ENCODE data around the gene ALS2CL.

Gene ALS2CL

DNA sequence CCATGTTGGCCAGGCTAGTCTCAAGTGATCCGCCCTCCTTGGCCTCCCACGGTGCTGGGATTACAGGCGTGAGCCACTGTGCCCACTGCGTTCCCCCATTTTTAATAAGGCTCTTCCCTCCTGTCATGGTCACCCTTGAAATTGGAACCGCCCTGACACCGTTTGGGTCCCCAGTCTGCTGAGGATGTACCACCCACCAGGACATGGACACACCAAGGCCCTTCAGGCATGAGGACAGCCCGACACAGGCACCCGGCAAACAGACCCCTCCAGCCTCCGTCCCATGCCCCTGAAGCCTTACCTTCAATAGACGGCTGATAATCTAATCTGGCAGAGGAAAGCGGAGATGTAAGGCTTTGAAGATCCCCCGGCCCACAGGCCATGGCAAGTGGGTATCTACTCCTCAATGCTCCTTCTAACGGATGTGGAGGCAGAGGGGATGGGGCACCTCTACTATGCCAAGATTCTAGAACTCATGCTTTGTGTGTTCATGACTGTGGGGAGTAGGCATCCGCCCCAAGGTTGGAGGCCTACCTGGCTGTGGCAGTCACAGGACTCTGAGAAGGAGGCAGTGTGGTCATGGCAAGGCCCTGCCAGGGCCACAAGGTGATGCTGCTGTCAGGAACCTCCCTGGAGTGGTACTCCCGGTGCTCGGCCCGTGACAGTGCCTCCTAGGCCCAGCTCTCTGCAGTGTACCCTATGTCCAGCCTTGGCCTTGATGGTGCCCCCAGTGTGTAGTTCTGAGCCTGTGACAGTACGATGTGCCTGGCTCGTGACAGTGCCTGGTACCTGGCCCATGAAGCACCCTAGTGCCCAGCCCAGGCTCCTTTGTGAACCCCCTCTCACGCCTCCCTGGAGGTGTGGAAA is 42.8 kb upstream of the ALS2CL start:
- Histone ChIP-seq H3K36me3 (replicated peaks; ENCODE audit: insufficient read depth, low read length) (no peaks in the 10 kb centered on the region), H3K9ac (ENCODE audit: low read length) (no peak overlapping the region), H3K4me1 (ENCODE audit: low read length) (no peaks in the 10 kb centered on the region), H3K4me2 (ENCODE audit: low read depth, low read length) (no peak overlapping the region), H4K20me1 (ENCODE audit: insufficient read depth, low read length) (no peaks in the 10 kb centered on the region), H3K4me3 (ENCODE audit: low read length) (no peak overlapping the region), H3K27me3 (replicated peaks; ENCODE audit: insufficient read depth, low read length) (no peaks in the 10 kb centered on the region), H2AFZ (ENCODE audit: low read length) (no peak overlapping the region), H3K27ac (ENCODE audit: low read length) (no peak overlapping the region), H3K79me2 (ENCODE audit: low read length) (no peaks in the 10 kb centered on the region), H3K9me2 (replicated peaks; ENCODE audit: insufficient read depth, low read length) (no peaks in the 10 kb centered on the region), H3K9me3 (replicated peaks; ENCODE audit: insufficient read depth, low read length) (no peaks in the 10 kb centered on the region), H3F3A (ENCODE audit: insufficient read depth, low read length) (no peaks in the 10 kb centered on the region)
- TF ChIP-seq, protein P1, sequence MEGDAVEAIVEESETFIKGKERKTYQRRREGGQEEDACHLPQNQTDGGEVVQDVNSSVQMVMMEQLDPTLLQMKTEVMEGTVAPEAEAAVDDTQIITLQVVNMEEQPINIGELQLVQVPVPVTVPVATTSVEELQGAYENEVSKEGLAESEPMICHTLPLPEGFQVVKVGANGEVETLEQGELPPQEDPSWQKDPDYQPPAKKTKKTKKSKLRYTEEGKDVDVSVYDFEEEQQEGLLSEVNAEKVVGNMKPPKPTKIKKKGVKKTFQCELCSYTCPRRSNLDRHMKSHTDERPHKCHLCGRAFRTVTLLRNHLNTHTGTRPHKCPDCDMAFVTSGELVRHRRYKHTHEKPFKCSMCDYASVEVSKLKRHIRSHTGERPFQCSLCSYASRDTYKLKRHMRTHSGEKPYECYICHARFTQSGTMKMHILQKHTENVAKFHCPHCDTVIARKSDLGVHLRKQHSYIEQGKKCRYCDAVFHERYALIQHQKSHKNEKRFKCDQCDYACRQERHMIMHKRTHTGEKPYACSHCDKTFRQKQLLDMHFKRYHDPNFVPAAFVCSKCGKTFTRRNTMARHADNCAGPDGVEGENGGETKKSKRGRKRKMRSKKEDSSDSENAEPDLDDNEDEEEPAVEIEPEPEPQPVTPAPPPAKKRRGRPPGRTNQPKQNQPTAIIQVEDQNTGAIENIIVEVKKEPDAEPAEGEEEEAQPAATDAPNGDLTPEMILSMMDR (IDR thresholded peaks at IDR 0.05; ENCODE audit: low read length), result no peak
- TF ChIP-seq EZH2 (optimal IDR thresholded peaks at IDR 0.05; ENCODE audit: low read depth, low read length), result no peak
- no peak for DNase-seq

- H3K9me2 ChIP-seq (replicated peaks; ENCODE audit: insufficient read depth, low read length), result no peaks in the 10 kb centered on the region
- H3K9me3 ChIP-seq (replicated peaks; ENCODE audit: insufficient read depth, low read length), result no peaks in the 10 kb centered on the region
- no peaks in the 10 kb centered on the region for H3F3A ChIP-seq (ENCODE audit: insufficient read depth, low read length)
- no peak for DNase-seq
- no peaks in the 10 kb centered on the region for H3K36me3 ChIP-seq (replicated peaks; ENCODE audit: insufficient read depth, low read length)
- H3K79me2 ChIP-seq (ENCODE audit: low read length), result no peaks in the 10 kb centered on the region
- no peaks in the 10 kb centered on the region for H4K20me1 ChIP-seq (ENCODE audit: insufficient read depth, low read length)
- no peak overlapping the region for H3K4me3 ChIP-seq (ENCODE audit: low read length)
- no peak overlapping the region for H3K27ac ChIP-seq (ENCODE audit: low read length)
- H2AFZ ChIP-seq (ENCODE audit: low read length), result no peak overlapping the region
- TF ChIP-seq, protein P1 (IDR thresholded peaks at IDR 0.05; ENCODE audit: low read length), result no peak
- TF ChIP-seq EZH2phosphoT487 (IDR thresholded peaks at IDR 0.05; ENCODE audit: low read length) (no peak), EZH2 (optimal IDR thresholded peaks at IDR 0.05; ENCODE audit: low read depth, low read length) (no peak)
- no peak overlapping the region for H3K9ac ChIP-seq (ENCODE audit: low read length)
- H3K4me2 ChIP-seq (ENCODE audit: low read depth, low read length), result no peak overlapping the region
- H3K4me1 ChIP-seq (ENCODE audit: low read length), result no peaks in the 10 kb centered on the region
- no peaks in the 10 kb centered on the region for H3K27me3 ChIP-seq (replicated peaks; ENCODE audit: insufficient read depth, low read length)
Observed at GRCh38 chr3:46734773-46735172, 41.3 kb upstream of the ALS2CL start.

- H2AFZ ChIP-seq (ENCODE audit: low read length), result no peak overlapping the region
- no peak overlapping the region for H3K9ac ChIP-seq (ENCODE audit: low read length)
- no peaks in the 10 kb centered on the region for H3K27me3 ChIP-seq (replicated peaks; ENCODE audit: insufficient read depth, low read length)
- H4K20me1 ChIP-seq (ENCODE audit: insufficient read depth, low read length), result no peaks in the 10 kb centered on the region
- H3K27ac ChIP-seq (ENCODE audit: low read length), result no peak overlapping the region
- no peaks in the 10 kb centered on the region for H3K36me3 ChIP-seq (replicated peaks; ENCODE audit: insufficient read depth, low read length)
- H3K79me2 ChIP-seq (ENCODE audit: low read length), result no peaks in the 10 kb centered on the region
- no peaks in the 10 kb centered on the region for H3F3A ChIP-seq (ENCODE audit: insufficient read depth, low read length)
- DNase-seq, result no peak
- H3K9me3 ChIP-seq (replicated peaks; ENCODE audit: insufficient read depth, low read length), result no peaks in the 10 kb centered on the region
- no peak overlapping the region for H3K4me2 ChIP-seq (ENCODE audit: low read depth, low read length)
- TF ChIP-seq EZH2phosphoT487 (IDR thresholded peaks at IDR 0.05; ENCODE audit: low read length), result no peak
- TF ChIP-seq EZH2 (optimal IDR thresholded peaks at IDR 0.05; ENCODE audit: low read depth, low read length), result no peak
- TF ChIP-seq, protein P1 (IDR thresholded peaks at IDR 0.05; ENCODE audit: low read length), result no peak
- H3K9me2 ChIP-seq (replicated peaks; ENCODE audit: insufficient read depth, low read length), result no peaks in the 10 kb centered on the region
- no peak overlapping the region for H3K4me3 ChIP-seq (ENCODE audit: low read length)
- H3K4me1 ChIP-seq (ENCODE audit: low read length), result no peaks in the 10 kb centered on the region
Observed at GRCh38 chr3:46733026-46733800, 39.7 kb upstream of the ALS2CL start.

Measured in MM.1S (cell line).